HG02642 (cell line): ENCODE results near the gene LSM7.

ENCODE experiments used
- ATAC-seq: cut with Tn5 transposase; IDR thresholded peaks from one replicate; pipeline ENCODE4 v1.9.1; 2021; ENCODE audit warnings: mild to moderate bottlenecking; ENCODE audit not compliant: unreplicated experiment, poor library complexity

Gene LSM7

DNA sequence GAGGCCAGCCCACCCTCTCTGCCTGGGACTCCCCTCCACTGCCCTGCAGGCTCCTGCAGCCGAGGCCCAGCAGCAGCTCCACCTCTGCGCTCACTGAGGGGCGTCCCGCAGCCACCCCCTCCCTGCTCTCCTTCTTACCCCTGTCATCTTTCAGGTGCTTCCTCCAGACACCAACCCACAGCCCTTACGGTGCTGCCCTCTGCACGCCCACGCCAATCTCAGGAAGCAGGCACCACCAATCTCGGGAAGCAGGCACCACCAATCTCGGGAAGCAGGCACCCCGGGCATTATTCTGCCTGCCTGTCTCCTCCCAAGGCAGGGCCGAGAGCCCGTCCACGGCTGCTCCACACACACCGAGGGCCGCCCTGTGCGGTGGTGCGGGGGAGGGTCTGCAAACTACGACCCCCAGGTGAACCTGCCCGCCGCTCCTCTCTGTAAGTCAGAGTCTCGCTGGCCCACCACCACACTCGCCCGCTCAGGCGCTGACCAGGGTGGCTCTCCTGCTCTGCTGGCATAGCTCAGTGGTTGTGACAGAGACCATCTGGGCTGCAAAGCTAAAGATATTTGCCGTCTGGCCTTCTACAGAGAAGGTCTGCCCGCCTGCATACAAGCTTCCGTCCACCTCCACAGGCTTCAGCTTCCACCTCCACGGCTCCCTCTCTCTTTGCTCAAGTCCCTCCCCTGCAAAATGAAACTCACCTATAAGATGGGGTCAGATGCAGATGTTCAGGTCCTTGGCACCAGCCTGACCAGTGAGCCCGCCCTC, 2.9 kb downstream of the LSM7 start:
- no peak for ATAC-seq

DNA sequence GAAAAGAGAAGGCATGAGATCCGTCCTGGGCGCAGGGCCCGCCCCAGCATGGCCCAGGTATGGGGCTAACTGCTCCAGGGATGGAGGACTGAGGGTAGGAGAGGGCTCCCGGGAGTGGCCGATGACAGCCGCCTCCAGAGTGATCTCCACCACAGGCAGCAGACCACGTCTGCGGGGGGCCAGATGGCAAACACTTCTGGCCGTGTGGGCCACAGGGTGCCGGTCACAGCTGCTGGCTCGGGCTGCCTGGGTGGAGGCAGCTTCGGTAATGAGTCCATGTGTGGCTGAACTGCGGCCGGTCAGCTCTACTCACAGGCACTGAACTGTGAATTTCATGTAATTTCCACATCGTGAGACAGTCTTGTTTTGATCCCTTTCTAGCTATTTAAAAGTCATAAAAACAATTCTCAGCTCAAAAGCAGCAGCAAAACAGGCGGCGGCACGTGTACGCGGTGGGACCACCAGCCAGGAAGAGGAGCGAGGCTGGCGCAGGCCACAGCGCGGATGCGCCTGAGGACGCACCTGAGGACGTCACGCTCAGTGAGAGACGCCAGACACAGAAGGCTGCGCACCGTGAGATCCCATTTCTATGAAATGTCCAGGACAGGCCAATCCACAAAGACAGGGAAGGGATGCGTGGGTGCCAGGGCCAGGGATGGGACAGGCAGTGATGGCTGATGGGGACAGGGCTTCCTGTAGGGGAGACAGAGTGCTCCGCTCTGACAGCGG, 4.0 kb downstream of the LSM7 start:
- ATAC-seq, result no peak

DNA sequence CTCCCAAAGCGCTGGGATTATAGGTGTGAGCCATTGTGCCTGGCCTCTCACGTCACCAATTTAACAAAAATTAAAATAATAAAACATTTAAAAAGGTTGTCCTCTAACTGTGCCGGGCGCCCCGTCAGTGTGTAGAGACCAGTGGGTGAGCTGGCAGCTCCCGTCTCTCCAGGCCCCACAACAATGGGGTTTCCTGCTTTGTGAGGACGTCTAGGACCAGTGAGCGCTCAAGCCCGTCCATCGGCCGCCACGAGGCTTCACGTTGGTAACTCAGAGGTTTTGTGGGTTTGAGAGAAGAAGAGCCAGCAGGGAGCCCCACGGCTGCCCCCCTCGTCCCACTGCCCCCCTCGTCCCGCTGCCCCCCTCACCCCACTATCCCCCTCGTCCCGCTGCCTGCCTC, 4.7 kb downstream of the LSM7 start:
- no peak for ATAC-seq

DNA sequence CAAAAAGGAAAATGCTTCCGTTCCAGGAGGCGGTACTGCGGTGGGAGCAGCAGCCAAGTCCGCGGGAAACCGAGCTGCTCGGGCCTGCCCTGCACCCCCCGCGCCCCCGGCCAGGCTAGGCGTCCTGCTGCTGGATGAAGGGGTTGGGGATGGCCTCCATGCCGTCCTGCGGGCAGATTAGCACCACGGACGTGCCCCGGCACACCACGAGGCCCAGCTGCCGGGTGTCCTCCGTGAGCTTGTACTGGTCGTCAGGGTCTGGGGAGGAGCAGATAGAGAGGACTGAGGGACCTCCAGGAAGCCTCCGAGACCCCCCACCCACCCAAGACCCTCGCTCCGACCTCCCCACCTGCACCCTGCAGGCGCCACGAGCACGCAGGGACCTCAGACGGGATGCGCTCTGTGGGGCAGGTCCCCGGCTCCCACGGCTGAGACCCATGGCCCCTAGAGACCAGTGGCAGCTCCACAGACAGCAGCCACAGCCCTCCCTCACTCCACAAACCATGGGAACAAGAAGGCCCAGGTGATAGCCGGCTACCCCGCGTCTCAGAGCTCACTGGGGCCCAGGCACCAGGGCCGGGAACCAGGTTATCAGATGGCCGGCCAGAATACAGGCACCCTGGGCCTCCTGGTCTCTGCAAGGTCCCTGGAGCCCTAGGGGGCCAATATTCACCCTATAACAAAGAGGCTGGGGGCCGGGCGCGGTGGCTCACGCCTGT, 6.7 kb downstream of the LSM7 start:
- no peak for ATAC-seq

DNA sequence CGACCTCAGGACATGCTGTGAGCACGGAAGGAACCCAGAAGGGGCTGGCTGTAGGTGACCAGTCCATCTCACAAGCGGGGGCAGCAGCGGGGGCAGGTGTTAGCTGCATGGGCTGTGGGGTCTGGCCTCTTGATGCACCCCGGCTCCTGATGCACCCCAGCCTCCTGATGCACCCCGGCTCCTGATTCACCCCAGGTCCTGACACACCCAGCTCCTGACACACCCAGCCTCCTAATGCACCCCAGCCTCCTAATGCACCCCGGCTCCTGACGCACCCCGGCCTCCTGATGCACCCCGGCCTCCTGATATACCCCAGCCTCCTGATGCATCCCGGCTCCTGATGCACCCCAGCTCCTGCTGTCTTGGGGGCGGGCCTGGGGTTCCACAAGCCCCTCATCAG, 7.4 kb downstream of the LSM7 start:
- ATAC-seq, result no peak

DNA sequence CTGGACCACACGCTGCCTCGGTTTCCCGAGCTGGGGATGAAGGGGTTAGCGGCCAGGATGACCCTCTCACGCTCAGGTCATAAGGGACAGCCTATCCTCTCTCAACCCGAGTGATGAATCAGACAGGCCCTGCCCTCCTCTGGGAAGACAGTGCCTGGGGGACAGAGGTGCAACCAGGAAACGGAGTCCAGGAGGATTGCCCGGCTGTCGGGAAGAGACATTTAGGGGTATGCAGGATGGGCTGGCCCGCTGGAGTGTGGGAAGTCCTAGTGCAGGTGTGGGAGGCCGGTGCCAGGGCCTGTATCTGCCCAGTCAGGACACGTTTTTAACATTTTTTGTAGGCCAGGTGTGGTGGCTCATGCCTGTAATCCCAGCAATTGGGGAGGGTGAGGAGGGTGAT, 8.3 kb downstream of the LSM7 start:
- ATAC-seq, result no peak

DNA sequence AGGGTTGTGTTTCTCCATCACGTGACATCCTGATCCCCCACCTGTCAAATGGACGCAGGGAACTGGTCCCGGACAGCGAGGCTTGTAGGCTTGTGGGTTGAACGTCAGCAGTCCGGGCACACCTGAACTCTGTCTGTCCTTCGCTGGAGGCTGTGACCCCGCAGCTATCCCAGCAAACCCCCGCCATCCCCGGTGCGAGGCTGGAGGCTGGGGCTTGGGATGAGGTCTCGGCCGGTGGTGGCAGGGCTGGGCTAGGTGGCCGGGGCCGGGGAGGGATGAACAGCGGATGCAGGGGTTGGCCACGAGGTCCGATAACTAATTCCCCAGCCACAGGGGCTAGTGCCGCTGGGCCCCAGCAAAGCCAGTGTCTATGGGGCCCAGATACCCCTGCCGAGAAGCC, 8.8 kb downstream of the LSM7 start:
- ATAC-seq, result no peak

DNA sequence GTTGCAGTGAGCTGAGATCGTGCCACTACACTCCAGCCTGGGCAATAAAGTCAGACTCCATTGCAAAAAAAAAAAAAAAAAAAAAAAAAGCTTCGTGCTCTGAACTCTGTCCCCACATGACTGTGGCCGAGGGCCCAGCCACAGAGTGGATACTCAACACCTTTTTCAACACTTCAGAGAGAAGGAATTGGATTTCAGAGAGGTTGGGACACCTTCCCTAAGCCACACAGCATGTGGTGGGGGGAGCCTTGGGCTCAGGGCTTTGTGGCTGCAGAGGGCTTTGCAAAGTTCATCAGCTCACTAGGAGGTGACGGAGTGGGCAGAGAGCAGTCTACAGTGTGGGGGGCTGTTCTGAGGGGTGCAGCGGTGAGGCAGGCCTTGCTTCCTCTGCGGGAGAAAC, 9.5 kb downstream of the LSM7 start:
- no peak for ATAC-seq

DNA sequence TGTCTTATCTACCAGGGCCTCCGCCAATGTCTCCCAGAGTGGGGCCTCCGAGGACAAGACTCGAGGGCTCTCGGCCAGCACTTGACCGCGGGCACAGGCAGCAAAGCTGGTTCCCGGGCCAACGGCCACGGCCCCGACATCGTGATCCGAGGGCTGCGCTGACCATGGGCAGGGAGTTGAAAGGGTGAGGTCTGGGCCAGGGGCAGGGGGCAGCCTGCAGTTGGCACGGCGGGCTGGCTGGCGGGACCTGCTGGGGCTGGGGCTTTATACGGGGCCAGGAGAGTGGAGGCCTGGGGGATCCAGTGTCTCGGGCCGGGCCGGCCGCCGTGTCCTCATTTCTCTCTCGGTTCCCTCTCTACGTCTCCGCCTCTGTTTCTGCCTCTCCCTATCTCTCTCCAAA, 10.6 kb downstream of the LSM7 start:
- no peak for ATAC-seq

DNA sequence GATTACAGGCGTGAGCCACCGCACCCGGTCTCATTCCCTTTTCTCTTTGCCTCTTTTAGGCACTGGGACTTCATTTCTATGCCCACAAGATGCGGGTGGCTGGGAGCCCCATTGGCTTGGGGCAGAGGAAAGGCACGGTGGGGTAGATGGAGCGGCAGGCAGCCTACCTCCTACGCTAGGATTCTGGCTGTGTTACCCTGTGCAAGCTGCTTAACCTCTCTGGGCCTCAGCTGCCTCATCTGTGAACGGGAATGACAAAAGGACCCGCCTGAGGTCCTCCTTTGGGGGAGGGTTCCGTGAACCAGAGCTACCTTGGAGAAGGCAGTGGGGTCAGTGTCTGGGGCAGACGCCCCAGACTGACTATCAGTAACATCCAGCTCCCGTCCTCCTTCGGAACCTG, 11.1 kb downstream of the LSM7 start:
- ATAC-seq, result no peak

DNA sequence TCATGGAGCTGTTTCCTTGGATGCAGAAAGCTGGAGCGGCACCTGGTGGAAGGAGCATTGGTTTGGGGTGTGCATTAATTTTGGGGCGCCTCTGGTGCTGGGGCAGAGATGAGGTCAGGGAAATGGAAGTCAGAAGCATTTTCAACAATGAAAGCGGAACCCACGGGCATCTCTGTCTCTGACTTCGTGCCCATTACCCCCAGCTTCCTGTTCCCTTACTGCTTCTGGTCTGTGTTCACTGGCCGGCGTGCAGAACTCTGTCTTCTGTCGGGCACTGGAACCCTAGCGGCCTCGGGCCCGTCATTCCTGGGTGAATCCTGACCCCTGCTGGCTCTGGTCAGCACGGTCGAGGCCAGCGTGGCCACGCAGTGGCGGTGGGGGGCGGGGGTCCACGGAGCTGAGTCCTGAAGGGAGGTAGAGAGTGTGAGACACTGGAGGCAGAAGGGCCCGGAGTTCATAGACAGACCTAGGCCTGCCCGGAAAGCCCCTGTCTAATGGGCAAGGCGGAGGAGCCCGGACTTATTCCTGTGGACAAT, 12.5 kb downstream of the LSM7 start:
- no peak for ATAC-seq

DNA sequence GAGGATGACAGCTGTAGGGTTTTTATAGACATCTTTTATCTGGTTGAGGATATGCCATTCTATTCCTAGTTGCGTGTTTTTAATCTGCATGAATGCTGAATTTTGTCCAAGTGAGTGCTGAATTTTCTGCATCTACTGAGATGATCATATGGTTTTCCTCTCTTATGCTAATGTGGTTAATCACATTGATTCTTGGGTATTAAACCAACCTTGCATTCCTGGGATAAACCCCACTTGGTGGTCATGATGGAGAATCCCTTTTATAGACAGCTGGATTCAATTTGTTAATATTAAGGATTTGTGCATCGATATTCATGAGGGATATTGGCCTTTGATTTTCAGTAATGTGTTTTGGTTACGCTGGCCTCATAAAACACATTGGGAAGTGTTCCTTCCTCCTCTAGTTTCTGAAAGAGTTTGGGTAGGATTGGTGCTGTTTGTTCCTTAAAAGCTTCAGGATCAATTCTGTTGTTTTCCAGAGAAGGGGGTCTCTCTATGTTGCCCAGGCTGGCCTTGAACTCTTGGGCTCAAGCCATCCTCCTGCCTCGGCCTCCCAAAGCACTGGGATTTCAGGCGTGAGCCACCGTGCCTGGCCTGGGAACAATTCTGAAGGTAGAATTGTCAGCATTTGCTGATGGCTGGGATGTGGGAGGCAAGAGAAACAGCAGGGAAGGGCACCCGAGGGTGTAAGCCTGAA, 13.1 kb downstream of the LSM7 start:
- ATAC-seq, result no peak

DNA sequence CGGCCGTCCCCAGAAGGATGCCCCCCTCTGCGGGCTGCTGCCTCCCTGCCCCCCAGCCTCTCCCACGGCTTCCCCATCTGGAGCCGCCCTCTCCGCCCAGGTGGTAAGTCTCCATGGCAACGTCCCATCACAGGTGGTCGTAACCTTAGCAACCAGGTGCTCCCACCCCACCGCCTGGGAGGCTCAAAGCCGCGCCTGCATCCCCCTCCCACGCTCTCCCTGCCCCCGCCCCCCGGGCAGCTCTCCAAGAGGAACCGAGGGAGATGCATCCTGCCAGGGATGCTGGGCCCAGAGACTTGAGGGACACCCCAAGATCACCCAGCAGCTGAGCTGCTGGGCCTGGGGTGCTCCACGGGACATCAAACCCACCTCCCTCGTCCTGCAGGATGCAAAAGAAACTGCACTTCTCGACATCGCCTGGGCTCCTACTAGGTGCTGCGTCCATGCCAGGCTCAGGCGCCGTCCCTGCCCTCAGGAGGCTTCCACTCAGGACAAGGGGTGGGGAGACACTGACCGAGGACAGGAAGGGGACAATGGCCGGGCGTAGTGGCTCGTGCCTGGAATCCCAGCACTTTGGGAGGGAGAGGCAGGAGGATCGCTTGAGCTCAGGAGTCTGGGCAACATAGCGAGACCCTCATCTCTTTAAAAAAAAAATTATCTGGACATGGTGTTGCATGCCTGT, 15.4 kb downstream of the LSM7 start:
- no peak for ATAC-seq

DNA sequence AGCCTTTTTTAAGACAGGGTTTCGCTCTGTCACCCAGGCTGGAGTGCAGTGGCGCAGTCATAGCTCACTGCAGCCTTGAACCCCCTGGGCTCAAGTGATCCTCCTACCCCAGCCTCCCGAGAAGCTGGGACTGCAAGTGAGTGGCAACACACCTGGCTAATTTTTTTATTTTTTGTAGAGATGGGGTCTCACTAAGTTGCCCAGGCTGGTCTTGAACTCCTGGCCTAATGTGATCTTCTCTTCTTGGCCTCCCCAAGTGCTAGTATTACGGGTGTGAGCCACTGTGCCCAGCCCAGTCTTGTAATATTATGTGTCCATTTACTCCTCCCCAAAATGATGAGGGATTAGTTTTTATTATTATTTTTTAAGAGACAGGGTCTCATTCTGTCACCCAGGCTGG, 17.3 kb downstream of the LSM7 start:
- ATAC-seq, result no peak

DNA sequence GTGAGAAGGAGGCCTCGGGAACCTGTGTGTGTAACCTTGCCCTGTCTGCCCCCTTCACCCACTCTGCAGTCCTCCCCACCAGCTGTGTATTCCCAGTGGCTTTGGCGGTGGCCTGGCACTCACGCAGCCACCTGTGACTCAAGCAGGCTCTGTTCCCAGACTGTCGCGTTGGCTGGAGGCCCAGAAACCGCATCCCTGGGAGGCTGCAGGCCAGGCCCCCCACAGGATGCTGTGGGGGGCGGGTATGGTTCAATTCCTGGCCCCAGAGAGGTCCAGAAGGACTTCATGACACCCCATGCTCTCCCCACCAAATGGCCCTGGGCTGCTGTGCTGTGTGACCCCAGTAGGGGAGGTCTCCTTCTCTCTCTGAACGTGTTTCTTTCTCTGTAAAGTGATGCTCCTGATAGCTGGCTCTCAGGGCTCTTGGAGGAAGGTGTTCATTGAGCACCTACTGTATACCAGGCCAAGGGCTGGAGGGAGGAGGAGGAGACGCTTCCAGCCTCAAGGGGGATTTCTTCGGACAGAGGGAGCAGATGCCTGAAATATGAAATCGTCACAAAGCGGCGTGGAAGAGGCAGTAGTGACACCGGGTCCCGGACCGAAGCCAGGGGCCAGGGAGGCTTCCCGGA, 18.5 kb downstream of the LSM7 start:
- no peak for ATAC-seq

DNA sequence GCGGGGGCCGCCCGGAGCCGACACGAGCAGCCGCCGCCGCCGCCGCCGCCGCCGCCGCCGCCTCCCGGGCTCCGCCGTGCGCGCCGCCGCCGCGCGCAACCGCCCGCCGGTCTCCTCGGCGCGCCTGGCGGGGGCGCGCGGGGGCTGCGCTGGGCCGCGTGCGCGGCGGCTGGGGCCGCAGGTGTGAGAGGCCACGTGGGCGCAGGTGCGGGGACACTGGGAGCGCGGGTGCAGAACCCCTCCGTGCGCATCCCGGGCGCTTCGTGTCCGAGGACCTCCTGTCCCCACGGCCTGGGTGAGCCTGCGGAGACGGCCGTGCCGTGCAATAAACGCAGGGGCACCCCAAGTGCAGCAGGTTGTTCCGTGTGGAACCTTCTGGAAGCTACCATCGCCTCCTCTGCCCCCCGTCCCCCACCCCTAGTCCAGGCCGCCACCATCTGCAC, 20.3 kb downstream of the LSM7 start, which contains the start of gene LINGO3:
Gene LINGO3, minus strand, starts transcription at position 41 of the 443 bp plus-strand sequence. CDS start 16,378 bp downstream, outside the sequence.
- no peak for ATAC-seq

DNA sequence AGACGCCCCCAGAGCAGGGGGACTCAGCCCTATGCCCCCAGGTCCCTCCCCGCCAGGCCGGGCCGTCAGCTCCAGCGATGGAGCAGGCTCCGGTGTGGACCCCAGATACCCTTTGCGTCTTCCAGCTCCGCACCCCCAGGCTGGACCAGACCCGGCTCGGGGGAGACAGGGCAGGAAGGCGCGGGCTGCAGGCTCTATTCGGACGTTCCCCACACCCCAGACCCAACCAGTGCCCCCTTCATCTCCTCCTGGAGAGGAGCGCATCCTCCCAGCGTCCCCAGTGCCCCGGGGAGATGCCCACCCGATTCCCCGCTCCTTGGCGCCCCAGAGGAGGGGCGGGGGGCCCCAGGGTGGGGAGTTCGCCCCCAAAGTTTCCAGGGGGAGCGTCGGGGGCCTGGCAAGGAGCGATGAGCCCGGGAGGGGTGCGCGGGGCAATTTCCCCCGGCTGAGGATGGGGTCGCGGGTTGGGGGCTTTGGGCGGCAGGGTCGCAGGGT, 20.8 kb downstream of the LSM7 start:
- ATAC-seq, result no peak

DNA sequence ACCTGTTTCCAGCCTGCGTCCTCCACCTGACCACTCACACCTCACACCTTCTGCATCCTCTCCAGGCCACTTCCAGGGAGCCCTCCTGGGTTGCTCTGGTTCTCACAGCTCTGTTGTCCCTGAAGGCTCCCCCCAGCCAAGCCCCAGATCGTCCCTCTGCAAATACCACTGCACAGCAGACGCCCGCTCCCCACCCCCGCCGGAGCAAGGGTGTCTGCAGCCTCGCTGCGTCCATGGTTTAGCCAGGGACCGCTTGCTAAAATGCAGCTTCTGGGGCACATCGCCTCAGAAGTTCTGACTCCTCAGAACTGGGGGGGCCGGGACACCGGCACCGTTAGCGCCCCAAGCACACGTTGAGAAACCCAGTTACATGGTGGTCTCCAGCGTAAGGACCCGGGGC, 21.4 kb downstream of the LSM7 start:
- ATAC-seq, result no peak

DNA sequence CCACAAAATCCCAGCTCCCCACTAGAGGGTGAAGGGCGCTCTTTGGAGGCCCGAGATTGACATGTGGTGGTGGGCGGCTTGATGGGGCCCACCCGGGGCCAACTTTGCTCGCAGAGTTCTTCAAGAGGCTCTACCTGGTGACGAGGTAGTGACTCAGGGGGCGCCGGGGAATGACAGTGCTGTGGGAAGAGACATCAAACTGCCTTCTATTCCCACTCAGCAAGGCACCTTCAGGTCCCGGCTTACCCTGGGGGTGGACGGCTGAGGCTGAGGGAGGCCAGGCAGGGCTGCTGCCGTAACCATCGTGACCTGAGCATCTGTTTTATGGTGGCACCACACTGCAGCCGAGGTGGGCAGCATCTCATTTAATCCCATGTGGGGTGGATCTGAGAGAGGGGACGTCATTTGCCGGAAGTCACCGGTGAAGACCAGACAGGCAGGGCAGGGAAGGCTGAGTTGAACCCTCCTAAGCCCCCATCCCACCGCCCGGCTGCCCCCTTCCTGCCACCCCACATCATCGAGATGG, 22.0 kb downstream of the LSM7 start:
- no peak for ATAC-seq
